Keratinocyte (primary cell): Measurements from ENCODE around the gene ILKAP.

Experiments used
- EZH2 ChIP-seq: IDR thresholded peaks from one replicate; pipeline ENCODE4 v1.6.1; 2012; ENCODE audit warnings: inconsistent platforms, mild to moderate bottlenecking, low read length, moderate library complexity
- TF ChIP-seq, protein P1 (sequence below), 3 experiments: IDR thresholded peaks in 1 of 3; conservative IDR thresholded peaks in 1 of 3; optimal IDR thresholded peaks in 1 of 3; 2 replicates in 2 of 3; 3 replicates in 1 of 3; pipeline versions ENCODE3 to v1.5.1; 2011; ENCODE audit warnings: low read length in 3 of 3, mild to moderate bottlenecking in 3 of 3, moderate library complexity in 2 of 3, control low read depth in 1 of 3, inconsistent platforms in 1 of 3; ENCODE audit not compliant: insufficient read depth in 2 of 3; ENCODE audit errors: extremely low read depth in 1 of 3

DNA sequence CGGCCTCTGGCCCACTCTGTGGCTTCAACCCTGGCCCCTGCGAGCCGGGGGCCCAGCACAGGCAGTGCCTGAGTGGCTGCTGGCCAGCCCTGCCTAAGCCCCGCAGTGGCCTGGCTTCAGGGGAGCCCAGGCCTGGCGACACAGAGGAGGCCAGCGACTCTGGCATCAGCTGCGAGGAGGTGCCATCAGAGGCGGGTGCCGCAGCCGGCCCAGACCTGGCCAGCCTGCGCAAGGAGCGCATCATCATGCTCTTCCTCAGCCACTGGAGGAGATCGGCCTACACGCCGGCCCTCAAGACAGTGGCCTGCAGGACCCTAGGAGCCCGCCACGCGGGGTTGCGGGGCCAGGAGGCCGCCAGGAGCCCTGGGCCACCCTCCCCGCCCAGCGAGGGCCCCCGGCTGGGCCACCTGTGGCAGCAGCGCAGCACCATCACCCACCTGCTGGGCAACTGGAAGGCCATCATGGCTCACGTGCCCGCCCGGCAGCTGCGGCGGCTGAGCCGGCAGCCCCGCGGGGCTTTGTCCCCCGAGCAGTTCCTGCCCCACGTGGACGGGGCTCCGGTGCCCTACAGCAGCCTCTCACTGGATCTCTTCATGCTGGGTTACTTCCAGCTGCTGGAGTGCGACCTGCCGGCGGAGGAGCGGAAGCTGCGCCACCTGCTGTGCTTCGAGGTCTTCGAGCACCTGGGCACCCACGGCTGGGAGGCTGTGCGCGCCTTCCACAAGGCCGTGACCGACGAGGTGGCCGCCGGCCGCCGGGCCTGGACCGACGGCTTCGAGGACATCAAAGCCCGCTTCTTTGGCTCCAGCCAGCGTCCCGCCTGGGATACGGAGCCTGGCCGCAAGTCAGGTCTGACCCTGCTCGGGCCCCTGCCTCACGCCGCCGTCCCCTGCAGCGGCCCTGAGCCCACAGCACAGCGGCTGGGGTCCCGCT is 72.5 kb downstream of the ILKAP start:
- TF ChIP-seq, protein P1, sequence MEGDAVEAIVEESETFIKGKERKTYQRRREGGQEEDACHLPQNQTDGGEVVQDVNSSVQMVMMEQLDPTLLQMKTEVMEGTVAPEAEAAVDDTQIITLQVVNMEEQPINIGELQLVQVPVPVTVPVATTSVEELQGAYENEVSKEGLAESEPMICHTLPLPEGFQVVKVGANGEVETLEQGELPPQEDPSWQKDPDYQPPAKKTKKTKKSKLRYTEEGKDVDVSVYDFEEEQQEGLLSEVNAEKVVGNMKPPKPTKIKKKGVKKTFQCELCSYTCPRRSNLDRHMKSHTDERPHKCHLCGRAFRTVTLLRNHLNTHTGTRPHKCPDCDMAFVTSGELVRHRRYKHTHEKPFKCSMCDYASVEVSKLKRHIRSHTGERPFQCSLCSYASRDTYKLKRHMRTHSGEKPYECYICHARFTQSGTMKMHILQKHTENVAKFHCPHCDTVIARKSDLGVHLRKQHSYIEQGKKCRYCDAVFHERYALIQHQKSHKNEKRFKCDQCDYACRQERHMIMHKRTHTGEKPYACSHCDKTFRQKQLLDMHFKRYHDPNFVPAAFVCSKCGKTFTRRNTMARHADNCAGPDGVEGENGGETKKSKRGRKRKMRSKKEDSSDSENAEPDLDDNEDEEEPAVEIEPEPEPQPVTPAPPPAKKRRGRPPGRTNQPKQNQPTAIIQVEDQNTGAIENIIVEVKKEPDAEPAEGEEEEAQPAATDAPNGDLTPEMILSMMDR (optimal IDR thresholded peaks at IDR 0.05 in 1 of 3, IDR thresholded peaks at IDR 0.05 in 1 of 3, conservative IDR thresholded peaks at IDR 0.05 in 1 of 3; ENCODE audit: extremely low read depth in 1 of 3, insufficient read depth in 2 of 3, low read length in 3 of 3), result no peak
- no peak for TF ChIP-seq EZH2
